ENCODE data around the gene ODC1. TPM values are rescaled to one million over a fixed set of nuclear protein-coding genes. Genes with fewer than 3 reads are reported as not detected.
"Not testable (repeated sequence)": the region's sequence is repeated elsewhere in the genome, so short reads cannot be mapped to it uniquely, and the experiment has no call there.

ODC1 gene
- total RNA-seq, 2 experiments from 2014 or later, result 180 to 181 TPM

DNA sequence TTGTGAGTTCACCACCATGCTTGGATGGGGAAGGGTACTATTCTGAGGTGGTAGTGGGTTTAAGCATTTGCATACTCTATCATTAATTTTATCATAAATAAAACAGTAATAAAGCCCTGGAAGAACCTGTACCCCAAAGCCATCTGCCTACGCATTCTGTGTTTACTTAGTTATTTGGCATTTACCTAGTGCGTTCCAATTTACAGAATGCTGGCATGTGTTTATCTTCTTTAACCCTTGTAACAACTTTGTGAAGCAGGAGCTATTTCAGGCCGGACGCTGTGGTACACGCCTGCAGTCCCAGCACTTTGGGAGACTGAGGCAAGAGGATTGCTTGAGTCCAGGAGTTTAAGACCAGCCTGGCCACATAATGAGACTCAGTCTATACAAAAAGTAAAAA, 17.8 kb upstream of the ODC1 start:
- peaks cover 8% of the 10 kb centered on the region for H3K27me3 Mint-ChIP-seq
- no peak for DNase-seq
- H3K27ac Mint-ChIP-seq, result no peak overlapping the region
- TF ChIP-seq, protein P1, sequence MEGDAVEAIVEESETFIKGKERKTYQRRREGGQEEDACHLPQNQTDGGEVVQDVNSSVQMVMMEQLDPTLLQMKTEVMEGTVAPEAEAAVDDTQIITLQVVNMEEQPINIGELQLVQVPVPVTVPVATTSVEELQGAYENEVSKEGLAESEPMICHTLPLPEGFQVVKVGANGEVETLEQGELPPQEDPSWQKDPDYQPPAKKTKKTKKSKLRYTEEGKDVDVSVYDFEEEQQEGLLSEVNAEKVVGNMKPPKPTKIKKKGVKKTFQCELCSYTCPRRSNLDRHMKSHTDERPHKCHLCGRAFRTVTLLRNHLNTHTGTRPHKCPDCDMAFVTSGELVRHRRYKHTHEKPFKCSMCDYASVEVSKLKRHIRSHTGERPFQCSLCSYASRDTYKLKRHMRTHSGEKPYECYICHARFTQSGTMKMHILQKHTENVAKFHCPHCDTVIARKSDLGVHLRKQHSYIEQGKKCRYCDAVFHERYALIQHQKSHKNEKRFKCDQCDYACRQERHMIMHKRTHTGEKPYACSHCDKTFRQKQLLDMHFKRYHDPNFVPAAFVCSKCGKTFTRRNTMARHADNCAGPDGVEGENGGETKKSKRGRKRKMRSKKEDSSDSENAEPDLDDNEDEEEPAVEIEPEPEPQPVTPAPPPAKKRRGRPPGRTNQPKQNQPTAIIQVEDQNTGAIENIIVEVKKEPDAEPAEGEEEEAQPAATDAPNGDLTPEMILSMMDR (IDR thresholded peaks at IDR 0.05), result no peak
- H3K36me3 Mint-ChIP-seq (ENCODE audit: low read depth), result no peaks in the 10 kb centered on the region
- no peaks in the 10 kb centered on the region for H3K4me1 Mint-ChIP-seq (ENCODE audit: low read depth)
- ChIA-PET CTCF (no interaction called here), POLR2A (no interaction called here)
- H3K9me3 Mint-ChIP-seq, result no peaks in the 10 kb centered on the region
- no peak overlapping the region for H3K4me3 Mint-ChIP-seq
- ATAC-seq, result no peak
- intact Hi-C loops (cut with micrococcal nuclease), result no loop called here

DNA sequence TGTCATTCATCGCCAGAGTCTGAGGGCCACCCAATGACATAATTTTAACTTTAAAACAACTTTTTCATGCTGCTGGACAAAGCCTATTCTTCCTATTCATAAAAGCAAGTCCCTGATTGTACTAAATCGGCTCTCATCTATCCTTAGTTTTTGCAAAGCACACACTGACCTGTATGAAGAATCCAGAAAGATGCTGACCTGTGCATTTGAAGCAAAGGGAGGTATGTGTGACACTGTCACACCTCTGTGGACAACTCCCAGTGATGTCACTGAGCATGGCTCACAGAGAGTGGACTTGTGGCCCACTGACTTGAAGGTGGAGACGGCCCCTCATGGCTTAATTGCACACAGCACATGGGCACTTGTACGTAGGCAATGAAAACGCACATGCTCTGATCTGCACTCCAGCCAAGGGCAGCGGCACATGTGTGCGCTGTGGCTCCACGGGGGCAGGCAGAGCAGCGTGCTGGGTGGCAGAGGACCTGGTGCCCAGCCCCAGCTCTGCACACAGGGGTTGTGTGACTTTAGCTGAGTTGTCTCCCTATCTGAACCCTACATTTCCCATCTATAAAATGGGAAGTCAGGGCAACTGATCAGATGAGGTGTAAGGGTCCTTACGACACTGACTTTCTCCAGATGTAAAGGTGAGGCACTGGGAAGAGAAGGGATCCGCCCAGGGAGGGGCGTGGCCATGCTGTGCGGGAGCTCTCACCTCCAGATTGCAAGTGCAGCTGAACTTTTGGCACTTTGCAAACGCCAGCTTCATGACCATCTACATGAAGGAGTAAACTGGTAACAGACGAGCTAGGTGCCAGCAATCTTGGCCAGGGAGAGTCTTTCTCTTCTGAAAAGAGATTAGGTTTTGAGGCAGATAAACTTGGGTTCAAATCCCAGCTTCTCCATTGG, 14.3 kb upstream of the ODC1 start:
- ChIA-PET POLR2A (interaction anchor here (0.6 kb wide), 1 partner anchor 93 kb away, joined by 3 read pairs; no protein-coding TSS in a partner anchor), CTCF (interaction anchor here (1.0 kb wide), 1 partner anchor 10 kb away, joined by 3 read pairs; no protein-coding TSS in a partner anchor)
- intact Hi-C loops (cut with micrococcal nuclease), result no loop called here
- Mint-ChIP-seq H3K36me3 (ENCODE audit: low read depth) (no peaks in the 10 kb centered on the region), H3K4me1 (ENCODE audit: low read depth) (peaks cover 4% of the 10 kb centered on the region), H3K27ac (no peak overlapping the region), H3K9me3 (no peaks in the 10 kb centered on the region), H3K27me3 (peaks cover 11% of the 10 kb centered on the region), H3K4me3 (no peak overlapping the region)
- ATAC-seq (no peak), DNase-seq (no peak)
- TF ChIP-seq, protein P1 (IDR thresholded peaks at IDR 0.05), result no peak

DNA sequence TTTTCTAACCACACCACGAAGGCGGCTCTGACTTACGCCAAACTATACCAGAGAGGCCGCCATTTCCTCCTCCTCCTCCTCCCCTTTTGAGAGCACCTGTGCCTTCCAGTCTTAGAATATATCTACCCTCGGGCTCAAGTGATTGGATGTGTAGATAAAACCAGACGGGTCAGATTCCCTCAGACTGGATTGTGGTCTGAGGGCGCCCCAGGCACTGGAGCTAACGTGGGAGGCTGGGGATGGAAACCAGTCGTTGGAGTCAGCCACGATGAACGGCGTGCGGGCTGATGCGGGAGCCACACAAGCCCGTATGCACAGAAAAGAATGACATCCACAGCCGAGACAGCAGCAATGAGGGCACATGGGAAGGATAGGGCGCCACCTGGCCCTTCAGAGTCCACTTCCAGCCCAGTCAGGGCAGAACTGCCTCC, 12.3 kb upstream of the ODC1 start:
- H3K27ac Mint-ChIP-seq, result no peak overlapping the region
- TF ChIP-seq, protein P1 (IDR thresholded peaks at IDR 0.05), result no peak
- intact Hi-C loops (cut with micrococcal nuclease), result no loop called here
- H3K4me3 Mint-ChIP-seq, result no peak overlapping the region
- ChIA-PET CTCF (interaction anchor here (1.1 kb wide), 1 partner anchor 25 kb away, joined by 3 read pairs; no protein-coding TSS in a partner anchor), POLR2A (no interaction called here)
- no peaks in the 10 kb centered on the region for H3K9me3 Mint-ChIP-seq
- DNase-seq (no peak), ATAC-seq (no peak)
- peaks cover 4% of the 10 kb centered on the region for H3K4me1 Mint-ChIP-seq (ENCODE audit: low read depth)
- peaks cover 11% of the 10 kb centered on the region for H3K27me3 Mint-ChIP-seq
- no peaks in the 10 kb centered on the region for H3K36me3 Mint-ChIP-seq (ENCODE audit: low read depth)

DNA sequence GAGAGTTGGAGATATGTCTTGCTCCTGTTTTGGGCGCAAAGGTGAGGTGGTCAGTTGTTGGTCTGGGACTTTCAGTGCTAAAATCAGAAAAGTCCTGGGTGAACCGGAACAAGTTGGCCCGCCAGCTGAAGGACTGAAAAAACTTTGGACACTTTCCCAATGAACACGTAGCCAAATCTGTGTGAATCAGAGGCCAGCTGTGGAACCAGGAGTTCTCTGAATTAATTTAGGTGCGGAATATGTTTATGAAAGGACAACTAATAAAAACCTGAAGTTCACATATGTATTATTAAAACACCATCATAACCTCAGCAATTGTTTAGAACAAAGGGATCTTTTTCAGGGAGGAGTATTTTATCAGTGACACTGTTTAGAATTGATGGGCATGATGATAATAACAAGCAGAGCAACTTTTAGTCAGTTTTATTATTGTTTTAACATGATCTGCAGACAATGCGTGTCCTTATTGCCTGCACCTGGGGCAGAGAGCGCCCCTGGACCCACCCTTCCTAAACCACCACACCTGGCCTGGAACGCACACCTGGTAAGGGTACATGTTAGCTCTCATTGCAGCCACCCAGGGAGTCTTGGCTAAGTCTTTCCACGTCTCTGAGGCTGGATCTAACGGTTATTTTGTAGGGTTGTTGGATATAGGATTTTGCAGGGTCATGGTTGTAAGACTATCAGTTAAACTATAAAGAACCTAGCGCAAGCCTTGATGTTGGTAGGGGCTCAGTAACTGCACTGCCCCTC, 9.9 kb upstream of the ODC1 start:
- peaks cover 2% of the 10 kb centered on the region for H3K36me3 Mint-ChIP-seq (ENCODE audit: low read depth)
- peaks cover 8% of the 10 kb centered on the region for H3K4me1 Mint-ChIP-seq (ENCODE audit: low read depth)
- H3K27ac Mint-ChIP-seq, result no peak overlapping the region
- peaks cover 11% of the 10 kb centered on the region for H3K27me3 Mint-ChIP-seq
- no peak for ATAC-seq
- no peak for DNase-seq
- POLR2A ChIA-PET, result interaction anchor here (1.4 kb wide), 1 partner anchor 11 kb away, joined by 3 read pairs; no protein-coding TSS in a partner anchor
- no peaks in the 10 kb centered on the region for H3K9me3 Mint-ChIP-seq
- TF ChIP-seq, protein P1 (IDR thresholded peaks at IDR 0.05), result no peak
- CTCF ChIA-PET, result no interaction called here
- intact Hi-C loops (cut with micrococcal nuclease), result no loop called here
- H3K4me3 Mint-ChIP-seq, result no peak overlapping the region

DNA sequence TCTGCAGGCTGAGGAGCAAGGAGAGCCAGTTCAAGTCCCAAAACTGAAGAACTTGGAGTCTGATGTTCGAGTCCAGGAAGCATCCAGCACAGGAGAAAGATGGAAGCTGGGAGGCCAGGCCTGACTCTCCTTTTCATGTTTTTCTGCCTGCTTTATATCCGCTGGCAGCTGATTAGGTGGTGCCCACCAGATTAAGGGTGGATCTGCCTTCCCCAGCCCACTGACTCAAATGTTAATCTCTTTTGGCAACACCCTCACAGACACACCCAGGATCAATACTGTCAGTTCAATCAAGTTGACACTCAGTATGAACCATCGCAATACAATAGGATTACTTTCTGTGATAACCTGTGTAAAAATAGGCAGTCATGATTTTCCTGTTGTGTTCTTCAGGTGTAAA, 9.1 kb upstream of the ODC1 start:
- intact Hi-C loops (cut with micrococcal nuclease); H3K9me3 Mint-ChIP-seq; CTCF ChIA-PET: not testable (repeated sequence)

More for the DNA sequence above, 9.1 kb upstream of the ODC1 start:
- H3K4me3 Mint-ChIP-seq; POLR2A ChIA-PET; ATAC-seq; H3K27ac Mint-ChIP-seq; H3K36me3 Mint-ChIP-seq (ENCODE audit: low read depth); H3K27me3 Mint-ChIP-seq; DNase-seq; H3K4me1 Mint-ChIP-seq (ENCODE audit: low read depth): not testable (repeated sequence)

Data from activated CD8-positive, alpha-beta T cell treated with anti-CD3 and anti-CD28 coated beads for 36 hours (primary cell).